Uterus (tissue), 4 donors: ENCODE data around the gene ANKRD40. TPM values are rescaled to one million over a fixed set of nuclear protein-coding genes. Genes with fewer than 3 reads are reported as not detected.

ENCODE experiments used
- DNase-seq, 2 donors: peaks; one replicate each; pipeline ENCODE4 v3.0.0-alpha.2; 2019 to 2020
- H3K27ac ChIP-seq, 2 donors: fragments of 200-600 bp; sonication (generic); 1 replicate in 1 of 2; 2 replicates in 1 of 2; pipeline ENCODE4 v1.5.1; 2016 to 2018
- H3K27me3 ChIP-seq, 2 donors: fragments of 200-600 bp; sonication (generic); one replicate each; pipeline ENCODE4 v1.5.1; 2018 to 2019; ENCODE audit warnings: control low read depth in 1 of 2
- H3K36me3 ChIP-seq, 2 donors: fragments of 200-600 bp; sonication (generic); one replicate each; pipeline ENCODE4 v1.5.1; 2019; ENCODE audit warnings: control low read depth in 1 of 2
- H3K4me1 ChIP-seq, 2 donors: fragments of 200-600 bp; sonication (generic); one replicate each; pipeline ENCODE4 v1.5.1; 2018 to 2019; ENCODE audit warnings: control low read depth in 1 of 2
- H3K4me3 ChIP-seq, 2 donors: fragments of 200-600 bp; sonication (generic); 1 replicate in 1 of 2; 2 replicates in 1 of 2; pipeline ENCODE4 v1.5.1; 2018 to 2019; ENCODE audit warnings: mild to moderate bottlenecking in 1 of 2
- H3K9me3 ChIP-seq, 2 donors: fragments of 200-600 bp; sonication (generic); one replicate each; pipeline ENCODE4 v1.5.1; 2019; ENCODE audit warnings: control low read depth in 1 of 2
- POLR2A ChIP-seq, 2 donors: fragments of 450-650 bp; IDR thresholded peaks; one replicate each; pipeline ENCODE4 v1.6.1; 2016; ENCODE audit warnings: antibody characterized with exemption in 2 of 2, mild to moderate bottlenecking in 1 of 2, moderate library complexity in 1 of 2
- intact Hi-C: fragments of 100-400 bp; cut with DNase I; formaldehyde crosslinking; loops from one replicate; pipeline ENCODE4 v1.15.1; 2023; ENCODE audit warnings: low total_unique reads
- total RNA-seq, 4 donors: library from RNA; depleted of rRNA in 3 of 4; stranded (reverse); fragments of >200 nt in 3 of 4; gene quantifications; one replicate each; pipeline versions ENCODE4 v1.1.0 to v1.2.4, GENCODE V29; 2014 to 2023
- TF ChIP-seq, protein P1 (sequence below), 4 experiments: fragments of 200-600 bp in 2 of 4; fragments of 450-650 bp in 2 of 4; sonication (generic) in 2 of 4; IDR thresholded peaks; one replicate each; pipeline ENCODE4 v1.5.1; 2016 to 2019; ENCODE audit warnings: antibody characterized with exemption in 4 of 4, mild to moderate bottlenecking in 2 of 4, moderate library complexity in 1 of 4
- donor health status: DM: yes; HTN: yes; CAD: no.

ANKRD40 gene
- total RNA-seq, 4 donors from 2014 or later, result 15.0 to 58.0 (median 31.3) TPM

DNA sequence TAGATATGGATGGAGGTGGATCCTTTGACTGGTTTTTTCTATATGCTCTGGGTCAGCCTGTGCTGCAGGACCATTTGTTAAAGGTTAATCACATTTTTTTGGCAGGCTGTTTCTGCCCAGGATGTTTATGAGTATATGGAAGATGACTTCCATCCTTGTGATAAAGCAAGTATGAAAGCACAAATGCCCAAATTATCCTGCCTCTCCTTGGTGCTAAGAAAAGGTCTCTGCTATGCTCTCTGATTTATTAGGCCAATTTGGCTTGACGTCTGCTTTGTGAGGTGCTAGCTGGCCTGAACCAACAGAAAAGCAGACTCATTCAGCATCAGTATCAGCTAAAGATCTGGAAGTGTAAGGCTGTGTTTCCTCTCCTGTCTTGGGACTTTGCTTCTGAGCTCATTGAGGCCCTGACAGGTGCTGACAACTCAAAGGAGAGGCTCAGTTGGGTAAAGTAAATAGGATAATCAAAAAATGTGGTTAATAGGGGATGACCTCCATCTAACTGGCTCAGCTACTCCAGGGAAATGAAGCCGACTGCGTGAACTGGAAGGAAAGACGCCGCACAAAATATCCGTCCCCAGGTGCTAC lies 15.2 kb downstream of the ANKRD40 start:
- no peaks in the 10 kb centered on the region for H3K36me3 ChIP-seq
- H3K9me3 ChIP-seq, result no peaks in the 10 kb centered on the region
- no peak for DNase-seq
- TF ChIP-seq, protein P1, sequence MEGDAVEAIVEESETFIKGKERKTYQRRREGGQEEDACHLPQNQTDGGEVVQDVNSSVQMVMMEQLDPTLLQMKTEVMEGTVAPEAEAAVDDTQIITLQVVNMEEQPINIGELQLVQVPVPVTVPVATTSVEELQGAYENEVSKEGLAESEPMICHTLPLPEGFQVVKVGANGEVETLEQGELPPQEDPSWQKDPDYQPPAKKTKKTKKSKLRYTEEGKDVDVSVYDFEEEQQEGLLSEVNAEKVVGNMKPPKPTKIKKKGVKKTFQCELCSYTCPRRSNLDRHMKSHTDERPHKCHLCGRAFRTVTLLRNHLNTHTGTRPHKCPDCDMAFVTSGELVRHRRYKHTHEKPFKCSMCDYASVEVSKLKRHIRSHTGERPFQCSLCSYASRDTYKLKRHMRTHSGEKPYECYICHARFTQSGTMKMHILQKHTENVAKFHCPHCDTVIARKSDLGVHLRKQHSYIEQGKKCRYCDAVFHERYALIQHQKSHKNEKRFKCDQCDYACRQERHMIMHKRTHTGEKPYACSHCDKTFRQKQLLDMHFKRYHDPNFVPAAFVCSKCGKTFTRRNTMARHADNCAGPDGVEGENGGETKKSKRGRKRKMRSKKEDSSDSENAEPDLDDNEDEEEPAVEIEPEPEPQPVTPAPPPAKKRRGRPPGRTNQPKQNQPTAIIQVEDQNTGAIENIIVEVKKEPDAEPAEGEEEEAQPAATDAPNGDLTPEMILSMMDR (IDR thresholded peaks at IDR 0.05), result no peak
- no peak for TF ChIP-seq POLR2A (IDR thresholded peaks at IDR 0.05)
- intact Hi-C loops, result no loop called here
- H3K27me3 ChIP-seq, result no peaks in the 10 kb centered on the region
- no peak overlapping the region for H3K4me3 ChIP-seq
- H3K4me1 ChIP-seq, result peaks cover 0 to 10% of the 10 kb centered on the region in 2 donors
- H3K27ac ChIP-seq, result peak overlapping the region; percentile 50 to 75

DNA sequence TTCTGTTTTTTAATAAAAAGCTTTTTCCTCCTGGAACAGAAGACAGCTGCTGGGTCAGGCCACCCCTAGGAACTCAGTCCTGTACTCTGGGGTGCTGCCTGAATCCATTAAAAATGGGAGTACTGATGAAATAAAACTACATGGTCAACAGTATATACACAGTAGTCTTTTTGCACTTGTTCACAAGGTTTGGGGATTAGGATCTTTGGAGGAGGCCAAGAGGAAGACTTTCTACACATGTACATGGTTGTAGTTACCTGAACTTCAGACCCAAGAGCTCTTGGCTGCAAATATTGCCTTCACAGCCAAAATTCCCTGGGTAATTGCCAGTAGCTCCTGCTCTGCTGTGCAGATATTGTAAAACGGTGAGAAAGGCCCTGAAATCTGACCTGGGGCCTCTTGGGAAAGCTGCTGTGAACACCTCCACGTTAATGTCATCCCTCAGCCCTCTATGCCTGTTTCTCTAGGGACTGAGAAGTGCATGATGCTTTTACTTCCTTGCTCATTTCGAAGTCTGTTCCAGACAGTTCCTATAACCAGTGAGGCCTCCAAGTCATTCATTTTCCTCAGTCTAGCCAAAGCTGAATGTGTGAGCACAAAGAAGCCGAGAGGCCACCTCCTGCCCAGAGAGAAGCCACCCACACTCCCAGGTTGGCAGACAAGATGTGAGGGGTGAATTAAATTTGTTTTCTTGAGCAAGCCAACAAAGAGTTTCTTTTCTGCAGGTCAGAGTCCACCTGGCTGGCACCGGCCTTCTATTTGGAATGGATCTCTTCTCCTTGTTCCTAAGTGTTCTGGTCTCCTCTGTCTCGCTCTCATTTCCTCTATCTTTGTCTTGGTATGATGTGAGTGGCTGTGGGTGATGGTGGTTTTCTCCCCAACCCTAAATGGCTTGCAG lies 15.9 kb downstream of the ANKRD40 start:
- H3K4me3 ChIP-seq, result no peak overlapping the region
- no peaks in the 10 kb centered on the region for H3K9me3 ChIP-seq
- DNase-seq, result no peak
- no peaks in the 10 kb centered on the region for H3K36me3 ChIP-seq
- H3K27me3 ChIP-seq, result no peaks in the 10 kb centered on the region
- peak overlapping the region; percentile 1 to 75 for H3K27ac ChIP-seq
- TF ChIP-seq, protein P1 (IDR thresholded peaks at IDR 0.05), result no peak
- TF ChIP-seq POLR2A (IDR thresholded peaks at IDR 0.05), result no peak
- peaks cover 0 to 14% of the 10 kb centered on the region in 2 donors for H3K4me1 ChIP-seq
- intact Hi-C loops, result no loop called here

DNA sequence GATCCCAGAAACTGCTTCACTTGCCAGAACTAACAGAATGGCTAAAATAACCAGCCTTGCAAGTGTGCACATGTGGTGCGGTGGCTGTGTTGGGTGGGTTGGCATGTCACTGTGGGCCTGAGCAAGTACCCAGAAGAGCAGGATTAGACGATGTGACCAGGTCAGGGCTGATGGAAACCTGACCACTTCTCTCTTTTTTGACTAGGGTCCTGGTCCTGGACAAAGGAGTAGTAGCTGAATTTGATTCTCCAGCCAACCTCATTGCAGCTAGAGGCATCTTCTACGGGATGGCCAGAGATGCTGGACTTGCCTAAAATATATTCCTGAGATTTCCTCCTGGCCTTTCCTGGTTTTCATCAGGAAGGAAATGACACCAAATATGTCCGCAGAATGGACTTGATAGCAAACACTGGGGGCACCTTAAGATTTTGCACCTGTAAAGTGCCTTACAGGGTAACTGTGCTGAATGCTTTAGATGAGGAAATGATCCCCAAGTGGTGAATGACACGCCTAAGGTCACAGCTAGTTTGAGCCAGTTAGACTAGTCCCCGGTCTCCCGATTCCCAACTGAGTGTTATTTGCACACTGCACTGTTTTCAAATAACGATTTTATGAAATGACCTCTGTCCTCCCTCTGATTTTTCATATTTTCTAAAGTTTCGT lies 16.7 kb downstream of the ANKRD40 start:
- Histone ChIP-seq H3K4me1 (peaks cover 4 to 19% of the 10 kb centered on the region in 2 donors), H3K27ac (peak overlapping the region in 1 of 2 donors; percentile 12), H3K9me3 (no peaks in the 10 kb centered on the region), H3K4me3 (no peak overlapping the region), H3K36me3 (no peaks in the 10 kb centered on the region), H3K27me3 (no peaks in the 10 kb centered on the region)
- no peak for DNase-seq
- TF ChIP-seq, protein P1 (IDR thresholded peaks at IDR 0.05), result no peak
- TF ChIP-seq POLR2A (IDR thresholded peaks at IDR 0.05), result no peak
- intact Hi-C loops, result no loop called here

DNA sequence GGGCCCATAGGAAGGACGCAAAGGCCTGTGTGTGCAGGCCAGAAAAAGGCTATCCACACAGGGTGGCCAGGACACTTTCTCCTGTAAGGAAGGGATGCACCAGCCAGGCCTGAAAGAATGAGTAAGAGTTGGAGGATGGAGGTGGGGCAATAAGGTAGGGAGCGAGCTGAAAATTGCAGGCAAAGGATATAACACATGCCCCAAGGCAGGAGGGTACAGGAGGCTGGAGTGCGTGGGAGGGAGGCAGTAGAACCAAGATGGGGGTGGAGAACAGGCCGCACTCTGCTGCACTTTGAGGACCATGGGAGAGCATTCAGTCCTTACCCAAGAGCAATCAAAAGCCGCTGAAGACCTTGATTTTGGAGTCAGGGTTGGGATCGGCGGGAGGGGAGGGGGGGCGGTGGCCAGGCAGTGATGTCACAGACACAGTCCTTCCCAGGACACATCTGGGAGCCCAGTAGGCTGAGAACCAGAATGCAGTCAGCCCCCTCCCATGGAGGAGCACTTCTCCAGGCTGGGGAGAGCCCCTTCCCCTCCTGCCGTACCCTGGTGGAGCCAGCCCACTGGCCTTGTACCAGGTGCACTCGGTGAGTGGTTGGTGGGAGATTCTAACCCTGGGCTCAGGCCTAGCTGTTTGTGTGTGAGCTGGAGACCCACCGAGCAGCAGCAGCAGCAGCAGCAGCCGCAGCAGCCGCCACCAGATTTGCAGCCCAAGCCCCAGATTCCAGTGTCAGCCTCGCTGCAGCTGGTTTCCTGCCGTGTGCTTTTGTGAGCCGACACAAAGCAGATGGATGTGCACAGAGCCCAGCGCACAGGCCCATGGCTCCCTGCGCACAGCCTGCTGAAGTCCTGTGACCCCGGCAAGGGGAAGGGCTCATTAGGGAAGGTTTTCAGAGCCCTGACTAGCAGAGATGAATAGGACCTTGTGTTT lies 17.5 kb downstream of the ANKRD40 start:
- Histone ChIP-seq H3K9me3 (no peaks in the 10 kb centered on the region), H3K27me3 (no peaks in the 10 kb centered on the region), H3K27ac (peak overlapping the region in 1 of 2 donors; percentile 12), H3K4me3 (no peak overlapping the region), H3K36me3 (no peaks in the 10 kb centered on the region), H3K4me1 (peaks cover 5 to 22% of the 10 kb centered on the region in 2 donors)
- intact Hi-C loops, result loop anchor here (10.0 kb wide), 1 partner anchor 145 kb away; the partner anchor contains the start of gene SPATA20
- TF ChIP-seq, protein P1 (IDR thresholded peaks at IDR 0.05), result no peak
- no peak for TF ChIP-seq POLR2A (IDR thresholded peaks at IDR 0.05)
- no peak for DNase-seq
